ENCODE data around the gene HERPUD1. TPM values are rescaled to one million over a fixed set of nuclear protein-coding genes. Genes with fewer than 3 reads are reported as not detected.

The HERPUD1 gene
- total RNA-seq, 1 donor from 2014 or later = 16.1 TPM

DNA sequence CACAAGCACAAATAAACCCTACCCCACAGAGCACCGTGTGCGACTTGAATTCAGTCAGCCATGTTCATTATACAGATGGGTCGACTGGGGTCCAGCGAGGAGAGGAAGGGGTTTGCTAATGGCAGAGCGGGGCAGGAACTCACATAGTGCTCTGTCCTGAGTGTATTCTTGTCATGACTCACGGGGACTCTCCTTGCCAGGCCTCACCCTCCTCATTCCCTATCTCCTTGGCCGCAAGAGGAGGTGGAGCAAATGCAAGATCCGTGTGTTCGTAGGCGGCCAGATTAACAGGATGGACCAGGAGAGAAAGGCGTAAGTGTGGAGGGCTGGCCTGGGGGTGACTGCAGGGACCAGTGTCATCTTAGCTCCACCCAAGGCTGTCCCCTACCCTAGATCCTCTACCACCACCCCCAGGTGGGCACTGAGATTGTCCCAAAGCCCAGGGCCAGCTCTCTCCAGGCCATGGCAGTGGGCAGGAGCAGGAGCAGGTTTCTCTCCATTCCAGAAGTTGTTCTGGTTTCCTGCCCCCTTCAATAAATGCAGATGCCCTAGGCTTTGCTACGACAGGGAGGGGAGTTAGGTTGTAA is 37.5 kb upstream of the HERPUD1 start:
- H4K20me1 ChIP-seq (ENCODE audit: low read depth) = no peaks in the 10 kb centered on the region
- no peaks in the 10 kb centered on the region for H3K9me3 ChIP-seq (ENCODE audit: low read depth)
- TF ChIP-seq EZH2 (IDR thresholded peaks at IDR 0.05) (no peak), CTCF (IDR thresholded peaks at IDR 0.05) (no peak), EZH2phosphoT487 (IDR thresholded peaks at IDR 0.05) (no peak)
- no peaks in the 10 kb centered on the region for H3K9me3 Mint-ChIP-seq
- H3K4me3 ChIP-seq = no peak overlapping the region
- H3K4me2 ChIP-seq = no peak overlapping the region
- no peaks in the 10 kb centered on the region for H3F3A ChIP-seq (ENCODE audit: low read depth)
- H3K36me3 Mint-ChIP-seq = no peaks in the 10 kb centered on the region
- H3K27me3 Mint-ChIP-seq (ENCODE audit: insufficient read depth, low read depth) = peaks cover 10% of the 10 kb centered on the region
- no peaks in the 10 kb centered on the region for H3K4me1 Mint-ChIP-seq
- H3K79me2 ChIP-seq (ENCODE audit: low read depth) = no peaks in the 10 kb centered on the region
- no peak overlapping the region for H3K4me3 Mint-ChIP-seq
- DNase-seq (ENCODE audit: low spot score) = no peak
- no peaks in the 10 kb centered on the region for H3K4me1 ChIP-seq
- no peaks in the 10 kb centered on the region for H3K36me3 ChIP-seq
- H2AFZ ChIP-seq (replicated peaks) = no peak overlapping the region
- no peaks in the 10 kb centered on the region for H3K27me3 ChIP-seq
- H3K27ac ChIP-seq = no peak overlapping the region
- H3K9ac ChIP-seq = no peak overlapping the region
- peak overlapping the region; percentile 51 for H3K27ac Mint-ChIP-seq

DNA sequence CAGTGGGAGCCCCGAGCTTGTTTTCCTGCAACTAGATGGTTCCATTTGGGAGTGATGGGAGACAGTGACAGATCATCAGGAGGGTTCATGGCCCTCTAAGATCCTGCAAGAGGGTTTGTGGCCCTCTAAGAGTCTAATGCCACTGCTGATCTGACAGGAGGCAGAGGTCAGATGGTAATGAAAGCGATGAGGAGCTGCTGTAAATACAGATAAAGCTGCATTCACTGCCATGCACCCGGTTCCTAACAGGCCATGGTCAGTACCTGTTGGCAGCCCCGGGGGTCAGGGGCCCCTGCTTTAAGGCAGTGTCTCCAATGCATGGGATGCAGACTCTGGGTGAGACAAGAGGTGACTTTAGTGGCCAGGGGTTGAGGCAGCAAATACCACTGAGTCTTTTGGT is 36.1 kb upstream of the HERPUD1 start:
- Histone ChIP-seq H2AFZ (replicated peaks) (no peak overlapping the region), H3K4me3 (no peak overlapping the region), H3F3A (ENCODE audit: low read depth) (no peaks in the 10 kb centered on the region), H3K4me1 (no peaks in the 10 kb centered on the region), H3K9me3 (ENCODE audit: low read depth) (no peaks in the 10 kb centered on the region), H3K27ac (no peak overlapping the region), H3K36me3 (no peaks in the 10 kb centered on the region), H3K27me3 (no peaks in the 10 kb centered on the region), H3K9ac (no peak overlapping the region), H4K20me1 (ENCODE audit: low read depth) (no peaks in the 10 kb centered on the region), H3K4me2 (no peak overlapping the region), H3K79me2 (ENCODE audit: low read depth) (no peaks in the 10 kb centered on the region)
- Mint-ChIP-seq H3K27ac (no peak overlapping the region), H3K4me3 (no peak overlapping the region), H3K4me1 (no peaks in the 10 kb centered on the region), H3K36me3 (no peaks in the 10 kb centered on the region), H3K9me3 (no peaks in the 10 kb centered on the region), H3K27me3 (ENCODE audit: insufficient read depth, low read depth) (peaks cover 10% of the 10 kb centered on the region)
- no peak for DNase-seq (ENCODE audit: low spot score)
- TF ChIP-seq EZH2phosphoT487 (IDR thresholded peaks at IDR 0.05) (no peak), CTCF (IDR thresholded peaks at IDR 0.05) (no peak), EZH2 (IDR thresholded peaks at IDR 0.05) (no peak)

GRCh38 chr16:56896244-56896643 is 35.7 kb upstream of the HERPUD1 start:
- H3K27ac ChIP-seq = no peak overlapping the region
- H3K79me2 ChIP-seq (ENCODE audit: low read depth) = no peaks in the 10 kb centered on the region
- no peaks in the 10 kb centered on the region for H3K27me3 ChIP-seq
- no peaks in the 10 kb centered on the region for H4K20me1 ChIP-seq (ENCODE audit: low read depth)
- no peak overlapping the region for H3K4me3 ChIP-seq
- H2AFZ ChIP-seq (replicated peaks) = no peak overlapping the region
- H3K36me3 ChIP-seq = no peaks in the 10 kb centered on the region
- Mint-ChIP-seq H3K4me1 (no peaks in the 10 kb centered on the region), H3K27me3 (ENCODE audit: insufficient read depth, low read depth) (peaks cover 10% of the 10 kb centered on the region), H3K9me3 (no peaks in the 10 kb centered on the region), H3K4me3 (no peak overlapping the region), H3K36me3 (no peaks in the 10 kb centered on the region), H3K27ac (no peak overlapping the region)
- no peak for TF ChIP-seq CTCF (IDR thresholded peaks at IDR 0.05)
- TF ChIP-seq EZH2phosphoT487 (IDR thresholded peaks at IDR 0.05) = no peak
- no peak for TF ChIP-seq EZH2 (IDR thresholded peaks at IDR 0.05)
- no peak overlapping the region for H3K4me2 ChIP-seq
- no peaks in the 10 kb centered on the region for H3F3A ChIP-seq (ENCODE audit: low read depth)
- no peaks in the 10 kb centered on the region for H3K4me1 ChIP-seq
- no peak for DNase-seq (ENCODE audit: low spot score)
- no peak overlapping the region for H3K9ac ChIP-seq
- no peaks in the 10 kb centered on the region for H3K9me3 ChIP-seq (ENCODE audit: low read depth)

Data from neural progenitor cell (in vitro differentiated cells).